Uterus (tissue), 4 donors: ENCODE measurements around the gene NTPCR. TPM values are rescaled to one million over a fixed set of nuclear protein-coding genes. Genes with fewer than 3 reads are reported as not detected.

Source experiments
- DNase-seq, 2 donors: peaks; one replicate each; pipeline ENCODE4 v3.0.0-alpha.2; 2019 to 2020
- H3K27ac ChIP-seq, 2 donors: fragments of 200-600 bp; sonication (generic); 1 replicate in 1 of 2; 2 replicates in 1 of 2; pipeline ENCODE4 v1.5.1; 2016 to 2018
- H3K27me3 ChIP-seq, 2 donors: fragments of 200-600 bp; sonication (generic); one replicate each; pipeline ENCODE4 v1.5.1; 2018 to 2019; ENCODE audit warnings: control low read depth in 1 of 2
- H3K36me3 ChIP-seq, 2 donors: fragments of 200-600 bp; sonication (generic); one replicate each; pipeline ENCODE4 v1.5.1; 2019; ENCODE audit warnings: control low read depth in 1 of 2
- H3K4me1 ChIP-seq, 2 donors: fragments of 200-600 bp; sonication (generic); one replicate each; pipeline ENCODE4 v1.5.1; 2018 to 2019; ENCODE audit warnings: control low read depth in 1 of 2
- H3K4me3 ChIP-seq, 2 donors: fragments of 200-600 bp; sonication (generic); 1 replicate in 1 of 2; 2 replicates in 1 of 2; pipeline ENCODE4 v1.5.1; 2018 to 2019; ENCODE audit warnings: mild to moderate bottlenecking in 1 of 2
- H3K9me3 ChIP-seq, 2 donors: fragments of 200-600 bp; sonication (generic); one replicate each; pipeline ENCODE4 v1.5.1; 2019; ENCODE audit warnings: control low read depth in 1 of 2
- CTCF ChIP-seq, 4 experiments: fragments of 200-600 bp in 2 of 4; fragments of 450-650 bp in 2 of 4; sonication (generic) in 2 of 4; IDR thresholded peaks; one replicate each; pipeline ENCODE4 v1.5.1; 2016 to 2019; ENCODE audit warnings: antibody characterized with exemption in 4 of 4, mild to moderate bottlenecking in 2 of 4, moderate library complexity in 1 of 4
- POLR2A ChIP-seq, 2 donors: fragments of 450-650 bp; IDR thresholded peaks; one replicate each; pipeline ENCODE4 v1.6.1; 2016; ENCODE audit warnings: antibody characterized with exemption in 2 of 2, mild to moderate bottlenecking in 1 of 2, moderate library complexity in 1 of 2
- intact Hi-C: fragments of 100-400 bp; cut with DNase I; formaldehyde crosslinking; loops from one replicate; pipeline ENCODE4 v1.15.1; 2023; ENCODE audit warnings: low total_unique reads
- total RNA-seq, 4 donors: library from RNA; depleted of rRNA in 3 of 4; stranded (reverse); fragments of >200 nt in 3 of 4; gene quantifications; one replicate each; pipeline versions ENCODE4 v1.1.0 to v1.2.4, GENCODE V29; 2014 to 2023
- donor health status: DM: yes; HTN: yes; CAD: no.

The NTPCR gene
- total RNA-seq, 4 donors from 2014 or later, result 7.4 to 30.1 (median 17.1) TPM

- no peak overlapping the region for H3K27ac ChIP-seq
- no peaks in the 10 kb centered on the region for H3K4me1 ChIP-seq
- intact Hi-C loops, result no loop called here
- H3K27me3 ChIP-seq, result no peaks in the 10 kb centered on the region
- H3K36me3 ChIP-seq, result no peaks in the 10 kb centered on the region
- TF ChIP-seq CTCF (IDR thresholded peaks at IDR 0.05) (no peak), POLR2A (IDR thresholded peaks at IDR 0.05) (no peak)
- DNase-seq, result no peak
- no peaks in the 10 kb centered on the region for H3K9me3 ChIP-seq
- H3K4me3 ChIP-seq, result no peak overlapping the region
These were observed 83.0 kb downstream of the NTPCR start for GRCh38 chr1:233033361-233033760.

Other genes with a start within 250 kb of the NTPCR start
- 1 to 10 TPM in 3 of 4 donors, under 1 TPM in 1; 0.59 to 5.0 (median 2.7) TPM for gene MAP10, start 145.2 kb upstream of the NTPCR start, total RNA-seq